DND-41 (cell line): ENCODE data around the gene NPR1.

ENCODE experiments used
- ATAC-seq: fragments of 200-7000 bp; cut with Tn5 transposase; 3 replicates; pipeline ENCODE4 v1.9.1; 2021; ENCODE audit warnings: low read depth; ENCODE audit not compliant: insufficient read depth
- DNase-seq: peaks from one replicate; pipeline ENCODE4 v3.0.0-alpha.2; 2020
- H2AFZ ChIP-seq: 2 replicates; pipeline ENCODE4 v1.6.0; 2012; ENCODE audit warnings: low read depth, low read length
- H3K27ac ChIP-seq: 2 replicates; pipeline ENCODE4 v1.5.1; 2012; ENCODE audit warnings: low read length, inconsistent platforms
- H3K27me3 ChIP-seq: fragments of 200-600 bp; sonication (generic); 2 replicates; pipeline ENCODE4 v1.6.0; 2012; ENCODE audit warnings: low read length, mild to moderate bottlenecking, inconsistent platforms; ENCODE audit not compliant: insufficient read depth, poor library complexity
- H3K36me3 ChIP-seq: 2 replicates; pipeline ENCODE4 v1.5.1; 2012; ENCODE audit warnings: low read length, inconsistent platforms; ENCODE audit not compliant: insufficient read depth
- H3K4me1 ChIP-seq: 2 replicates; pipeline ENCODE4 v1.5.1; 2012; ENCODE audit warnings: mild to moderate bottlenecking, low read length; ENCODE audit not compliant: insufficient read depth
- H3K4me2 ChIP-seq: 2 replicates; pipeline ENCODE4 v1.6.0; 2012; ENCODE audit warnings: mild to moderate bottlenecking, moderate library complexity, low read length, inconsistent platforms; ENCODE audit not compliant: insufficient read depth
- H3K4me3 ChIP-seq, 2 experiments: fragments of 200-600 bp in 1 of 2; shearing (Covaris generic) in 1 of 2; 2 replicates each; pipeline ENCODE4 v1.5.1; 2012 to 2016; ENCODE audit warnings: inconsistent platforms in 2 of 2, low read length in 2 of 2, mild to moderate bottlenecking in 2 of 2, low read depth in 1 of 2, moderate library complexity in 1 of 2
- H3K79me2 ChIP-seq: 2 replicates; pipeline ENCODE4 v1.6.0; 2012; ENCODE audit warnings: low read length, inconsistent platforms; ENCODE audit not compliant: insufficient read depth
- H3K9ac ChIP-seq: 2 replicates; pipeline ENCODE4 v1.6.0; 2012; ENCODE audit warnings: low read depth, mild to moderate bottlenecking, inconsistent platforms, low read length, moderate library complexity
- H3K9me3 ChIP-seq: 2 replicates; pipeline ENCODE4 v1.5.1; 2012; ENCODE audit warnings: low read length, moderate library complexity, mild to moderate bottlenecking, inconsistent platforms; ENCODE audit not compliant: insufficient read depth, severe bottlenecking
- H4K20me1 ChIP-seq: 2 replicates; pipeline ENCODE4 v1.6.0; 2012; ENCODE audit warnings: low read length; ENCODE audit not compliant: insufficient read depth
- EZH2 ChIP-seq: IDR thresholded peaks from 3 replicates; pipeline ENCODE4 v1.6.1; 2012; ENCODE audit warnings: borderline replicate concordance, low read depth, mild to moderate bottlenecking, moderate library complexity, low read length, inconsistent platforms; ENCODE audit not compliant: severe bottlenecking
- TF ChIP-seq, protein P1 (sequence below): IDR thresholded peaks from 2 replicates; pipeline ENCODE4 v1.5.1; 2012; ENCODE audit warnings: borderline replicate concordance, low read length, moderate library complexity, mild to moderate bottlenecking; ENCODE audit not compliant: poor library complexity, severe bottlenecking; ENCODE audit errors: extremely low read depth

Gene NPR1

DNA sequence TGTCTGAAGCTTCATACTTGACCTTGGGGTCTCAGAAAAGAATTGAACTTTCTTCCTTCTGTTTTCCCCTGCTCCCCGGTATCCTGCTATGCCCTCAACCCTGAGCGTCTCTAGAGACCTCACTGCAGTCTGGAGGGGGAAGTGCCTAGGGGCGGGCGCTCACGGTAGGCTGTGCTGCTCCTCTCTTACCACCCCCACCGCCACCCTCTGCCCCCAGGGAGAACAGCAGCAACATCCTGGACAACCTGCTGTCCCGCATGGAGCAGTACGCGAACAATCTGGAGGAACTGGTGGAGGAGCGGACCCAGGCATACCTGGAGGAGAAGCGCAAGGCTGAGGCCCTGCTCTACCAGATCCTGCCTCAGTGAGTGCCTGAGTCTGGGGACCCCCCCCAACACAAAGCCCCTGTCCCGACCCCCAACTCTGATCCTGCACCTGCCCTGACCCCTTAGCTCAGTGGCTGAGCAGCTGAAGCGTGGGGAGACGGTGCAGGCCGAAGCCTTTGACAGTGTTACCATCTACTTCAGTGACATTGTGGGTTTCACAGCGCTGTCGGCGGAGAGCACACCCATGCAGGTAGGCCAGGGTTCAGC lies 10.3 kb downstream of the NPR1 start:
- H3K4me1 ChIP-seq: peaks cover 9% of the 10 kb centered on the region; the same call in 1 of the 2 replicates
- H3K79me2 ChIP-seq: no peaks in the 10 kb centered on the region
- H3K27me3 ChIP-seq: peaks cover 7% of the 10 kb centered on the region
- H2AFZ ChIP-seq: no peak overlapping the region
- DNase-seq: no peak
- no peak for ATAC-seq
- H3K27ac ChIP-seq: no peak overlapping the region
- no peak overlapping the region for H3K9ac ChIP-seq
- H4K20me1 ChIP-seq: no peaks in the 10 kb centered on the region
- TF ChIP-seq, protein P1, sequence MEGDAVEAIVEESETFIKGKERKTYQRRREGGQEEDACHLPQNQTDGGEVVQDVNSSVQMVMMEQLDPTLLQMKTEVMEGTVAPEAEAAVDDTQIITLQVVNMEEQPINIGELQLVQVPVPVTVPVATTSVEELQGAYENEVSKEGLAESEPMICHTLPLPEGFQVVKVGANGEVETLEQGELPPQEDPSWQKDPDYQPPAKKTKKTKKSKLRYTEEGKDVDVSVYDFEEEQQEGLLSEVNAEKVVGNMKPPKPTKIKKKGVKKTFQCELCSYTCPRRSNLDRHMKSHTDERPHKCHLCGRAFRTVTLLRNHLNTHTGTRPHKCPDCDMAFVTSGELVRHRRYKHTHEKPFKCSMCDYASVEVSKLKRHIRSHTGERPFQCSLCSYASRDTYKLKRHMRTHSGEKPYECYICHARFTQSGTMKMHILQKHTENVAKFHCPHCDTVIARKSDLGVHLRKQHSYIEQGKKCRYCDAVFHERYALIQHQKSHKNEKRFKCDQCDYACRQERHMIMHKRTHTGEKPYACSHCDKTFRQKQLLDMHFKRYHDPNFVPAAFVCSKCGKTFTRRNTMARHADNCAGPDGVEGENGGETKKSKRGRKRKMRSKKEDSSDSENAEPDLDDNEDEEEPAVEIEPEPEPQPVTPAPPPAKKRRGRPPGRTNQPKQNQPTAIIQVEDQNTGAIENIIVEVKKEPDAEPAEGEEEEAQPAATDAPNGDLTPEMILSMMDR: no peak
- no peak for TF ChIP-seq EZH2
- H3K4me3 ChIP-seq: no peak overlapping the region
- no peaks in the 10 kb centered on the region for H3K9me3 ChIP-seq
- no peak overlapping the region for H3K4me2 ChIP-seq
- no peaks in the 10 kb centered on the region for H3K36me3 ChIP-seq

- H2AFZ ChIP-seq: no peak overlapping the region
- H3K27ac ChIP-seq: no peak overlapping the region
- DNase-seq: no peak
- H3K4me3 ChIP-seq: no peak overlapping the region
- TF ChIP-seq EZH2: no peak
- TF ChIP-seq, protein P1: no peak
- peaks cover 9% of the 10 kb centered on the region; the same call in 1 of the 2 replicates for H3K4me1 ChIP-seq
- H3K27me3 ChIP-seq: no peaks in the 10 kb centered on the region
- H3K36me3 ChIP-seq: no peaks in the 10 kb centered on the region
- H3K79me2 ChIP-seq: no peaks in the 10 kb centered on the region
- H3K9ac ChIP-seq: no peak overlapping the region
- ATAC-seq: no peak
- H3K4me2 ChIP-seq: no peak overlapping the region
- H3K9me3 ChIP-seq: no peaks in the 10 kb centered on the region
- H4K20me1 ChIP-seq: no peaks in the 10 kb centered on the region
Measured at GRCh38 chr1:153693466-153693865, 15.0 kb downstream of the NPR1 start.

- Histone ChIP-seq H3K4me1 (no peaks in the 10 kb centered on the region), H3K36me3 (no peaks in the 10 kb centered on the region), H3K27ac (no peak overlapping the region), H3K27me3 (no peaks in the 10 kb centered on the region), H4K20me1 (no peaks in the 10 kb centered on the region), H3K79me2 (no peaks in the 10 kb centered on the region), H3K4me3 (no peak overlapping the region), H2AFZ (no peak overlapping the region), H3K4me2 (no peak overlapping the region), H3K9me3 (no peaks in the 10 kb centered on the region), H3K9ac (no peak overlapping the region)
- DNase-seq (no peak), ATAC-seq (no peak)
- TF ChIP-seq, protein P1: no peak
- no peak for TF ChIP-seq EZH2
Measured at GRCh38 chr1:153696741-153697140, 18.3 kb downstream of the NPR1 start.
